Breast epithelium (tissue), 3 donors: ENCODE results near the gene AHDC1.

Experiments
- CTCF ChIP-seq, 3 donors: fragments of 450-650 bp; IDR thresholded peaks; one replicate each; pipeline ENCODE4 v1.5.1; 2016 to 2017; ENCODE audit warnings: antibody characterized with exemption in 3 of 3, mild to moderate bottlenecking in 3 of 3, moderate library complexity in 3 of 3
- POLR2AphosphoS5 ChIP-seq, 3 donors: sonication (generic); formaldehyde crosslinking; IDR thresholded peaks; one replicate each; pipeline ENCODE4 v1.6.1; 2017; ENCODE audit warnings: antibody characterized with exemption in 3 of 3

- TF ChIP-seq POLR2AphosphoS5 (IDR thresholded peaks at IDR 0.05) (no peak), CTCF (IDR thresholded peaks at IDR 0.05) (no peak)
These were observed 5.2 kb upstream of the AHDC1 start for GRCh38 chr1:27609210-27609555.
